ENCODE measurements around the gene GTPBP2.
"Not testable (repeated sequence)": the region's sequence is repeated elsewhere in the genome, so short reads cannot be mapped to it uniquely, and the experiment has no call there.

The GTPBP2 gene

GRCh38 chr6:43635387-43636307, 6.6 kb upstream of the GTPBP2 start, which contains the start of gene MAD2L1BP:
Gene MAD2L1BP, plus strand, starts transcription at chr6:43635840. Its CDS starts 36 bp downstream, at chr6:43635876.
- no peak for TF ChIP-seq CTCF (IDR thresholded peaks at IDR 0.05; ENCODE audit: borderline replicate concordance, insufficient read depth, low read depth, low read length)
- H3K4me3 ChIP-seq (ENCODE audit: low read depth, low read length): peak within 1 kb of the TSS; percentile 73

DNA sequence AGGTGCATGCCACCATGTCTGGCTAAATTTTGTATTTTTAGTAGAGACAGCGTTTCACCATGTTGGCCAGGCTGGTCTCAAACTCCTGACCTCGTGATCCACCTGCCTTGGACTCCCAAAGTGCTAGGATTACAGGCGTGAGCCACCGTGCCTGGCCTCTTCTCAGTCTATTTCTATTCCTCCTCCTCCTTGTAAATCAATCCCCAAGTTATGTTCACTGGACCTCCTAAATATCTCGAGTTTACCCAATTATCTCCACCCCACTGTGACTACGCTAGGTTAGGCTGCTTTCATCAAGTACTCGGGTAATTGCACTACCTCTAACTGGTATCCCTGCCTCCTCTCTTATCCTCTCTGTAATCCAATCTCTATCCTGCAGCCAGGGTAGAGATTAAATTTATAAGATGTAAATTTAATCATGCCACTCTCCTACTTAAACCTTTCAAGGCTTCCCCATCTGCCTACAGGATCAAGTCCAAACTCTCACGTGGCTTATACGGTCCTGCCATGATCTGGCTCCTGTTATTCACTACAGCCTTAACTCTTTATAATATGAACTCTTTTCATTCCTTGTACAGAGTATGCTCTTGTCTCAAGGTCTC, 5.7 kb upstream of the GTPBP2 start:
- no peak overlapping the region for H3K4me3 ChIP-seq (ENCODE audit: low read depth, low read length)
- no peak for TF ChIP-seq CTCF (IDR thresholded peaks at IDR 0.05; ENCODE audit: borderline replicate concordance, insufficient read depth, low read depth, low read length)

DNA sequence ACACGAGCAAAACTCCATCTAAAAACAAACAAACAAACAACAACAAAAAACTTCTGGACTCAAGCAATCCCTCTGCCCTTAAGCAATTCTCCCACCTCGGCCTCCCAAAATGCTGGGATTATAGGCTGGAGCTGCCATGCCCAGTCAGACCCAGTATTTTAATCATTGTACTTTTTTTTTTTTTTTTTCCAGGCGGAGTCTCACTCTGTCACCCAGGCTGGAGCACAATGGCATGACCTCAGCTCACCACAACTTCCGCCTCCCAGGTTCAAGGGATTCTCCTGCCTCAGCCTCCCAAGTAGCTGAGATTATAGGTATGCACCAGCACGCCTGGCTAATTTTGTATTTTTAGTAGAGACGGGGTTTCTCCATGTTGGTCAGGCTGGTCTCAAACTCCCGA, 3.9 kb upstream of the GTPBP2 start:
- not testable (repeated sequence) for H3K4me3 ChIP-seq (ENCODE audit: low read depth, low read length)

GRCh38 chr6:43630980-43631619, 2.0 kb upstream of the GTPBP2 start:
- no peak overlapping the region for H3K4me3 ChIP-seq (ENCODE audit: low read depth, low read length)
- TF ChIP-seq CTCF (IDR thresholded peaks at IDR 0.05; ENCODE audit: borderline replicate concordance, insufficient read depth, low read depth, low read length): no peak

DNA sequence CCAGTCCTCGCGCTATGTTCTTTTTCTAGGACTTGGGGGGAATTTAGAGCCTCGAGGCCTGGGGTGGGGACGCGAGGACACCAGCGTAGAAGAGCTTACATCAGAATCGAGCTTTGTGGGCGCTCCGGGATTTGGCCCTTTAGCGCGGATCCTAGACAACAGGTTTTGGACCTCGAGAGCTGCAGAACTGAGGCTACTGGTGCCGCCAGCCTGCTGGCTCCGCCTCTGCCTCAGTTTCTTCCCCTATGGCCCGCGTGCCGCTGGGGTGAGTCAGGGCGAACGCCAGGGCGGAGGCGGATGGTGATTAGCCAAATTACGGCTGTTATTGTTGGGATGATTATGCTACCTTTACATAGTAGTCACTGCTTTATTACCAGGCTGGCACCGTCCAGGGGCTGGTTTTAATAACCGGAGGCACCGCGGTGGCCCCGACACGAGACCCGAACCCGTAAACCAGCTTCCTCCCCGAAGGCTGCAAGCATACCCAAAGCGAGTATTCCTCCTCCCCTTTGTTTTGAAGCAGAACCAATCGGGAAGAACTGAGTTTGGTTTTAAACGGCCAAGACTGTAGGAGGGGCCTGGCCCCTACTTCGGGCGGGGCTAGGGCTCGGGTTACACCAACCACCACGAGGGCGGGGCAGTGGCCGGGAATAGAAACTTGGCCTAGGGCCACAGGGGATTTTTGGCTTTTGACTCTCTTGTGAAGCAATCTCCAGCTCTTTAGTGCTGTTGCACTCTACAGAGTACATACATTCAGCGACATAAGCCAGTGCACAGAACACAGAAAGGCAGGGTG, 639 bp upstream of the GTPBP2 start:
- no peak for TF ChIP-seq CTCF (IDR thresholded peaks at IDR 0.05; ENCODE audit: borderline replicate concordance, insufficient read depth, low read depth, low read length)
- peak overlapping the region; percentile 71 for H3K4me3 ChIP-seq (ENCODE audit: low read depth, low read length)

DNA sequence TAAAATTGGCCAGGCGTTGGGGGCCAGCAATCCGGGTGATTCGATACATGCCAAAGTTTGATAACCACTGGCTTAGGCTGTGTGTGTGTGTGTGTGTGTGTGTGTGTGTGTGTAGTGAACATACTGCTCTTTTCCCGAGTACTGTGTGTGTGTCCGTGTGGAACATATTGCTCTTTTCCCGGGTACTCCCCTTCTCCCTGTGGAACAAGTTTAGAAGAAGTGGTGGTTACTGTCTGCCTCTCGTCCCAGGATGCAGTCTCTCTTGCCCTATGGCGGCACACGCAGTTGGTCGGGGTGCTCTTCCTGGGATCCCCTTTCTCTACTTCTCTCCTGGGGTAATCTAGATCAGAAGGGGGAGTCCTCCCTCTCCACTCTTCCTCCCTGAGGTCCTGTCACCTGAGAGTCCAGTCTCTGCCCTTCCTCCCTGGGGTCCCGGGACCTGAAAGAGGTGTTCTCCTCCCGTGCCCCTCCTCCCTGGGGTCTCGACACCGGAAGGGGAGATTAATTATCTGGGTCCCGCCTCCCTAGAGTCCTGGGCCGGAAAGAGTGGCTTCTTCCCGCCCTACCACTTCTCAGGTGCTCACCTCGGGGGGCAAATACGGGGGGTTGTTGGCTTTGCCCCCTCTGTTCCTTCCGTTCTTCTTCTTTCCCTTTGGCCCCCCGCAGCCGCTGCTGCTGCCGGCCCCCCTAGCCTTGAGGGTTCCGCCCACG, 516 bp downstream of the GTPBP2 start:
- TF ChIP-seq CTCF (IDR thresholded peaks at IDR 0.05; ENCODE audit: borderline replicate concordance, insufficient read depth, low read depth, low read length): no peak
- H3K4me3 ChIP-seq (ENCODE audit: low read depth, low read length): peak overlapping the region; percentile 68
